RCC 7860 (cell line): ENCODE results near the gene CMTM5.
"Not testable (repeated sequence)": the region's sequence is repeated elsewhere in the genome, so short reads cannot be mapped to it uniquely, and the experiment has no call there.

Experiments used
- DNase-seq: peaks from one replicate; pipeline ENCODE4 v3.0.0-alpha.2; 2015; ENCODE audit warnings: low spot score
- FAIRE-seq: peaks from 2 replicates; lab custom pipeline; 2012; peaks lifted over from hg19 to GRCh38; lab: Jason Lieb, UNC

CMTM5 gene

DNA sequence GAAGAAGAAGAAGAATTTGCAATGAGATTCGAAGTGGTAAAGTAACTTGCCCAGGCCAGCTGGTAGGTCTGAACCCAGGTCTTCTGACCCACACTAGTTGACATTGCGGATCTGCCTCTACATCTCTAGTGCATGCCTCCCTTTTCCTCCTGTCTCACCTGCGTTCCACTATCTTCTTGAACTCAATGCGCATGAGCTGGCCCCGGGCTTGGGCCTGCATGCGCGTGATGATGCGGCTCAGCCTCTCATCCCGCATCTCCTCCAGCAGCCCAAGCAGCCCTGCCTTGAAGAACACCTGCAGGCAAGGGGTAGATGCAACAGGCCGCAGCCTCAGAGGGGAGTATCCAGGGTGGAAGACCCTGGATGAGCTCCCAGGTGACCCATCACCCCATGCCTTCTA, 19.3 kb downstream of the CMTM5 start:
- DNase-seq (no peak), FAIRE-seq (no peak)

DNA sequence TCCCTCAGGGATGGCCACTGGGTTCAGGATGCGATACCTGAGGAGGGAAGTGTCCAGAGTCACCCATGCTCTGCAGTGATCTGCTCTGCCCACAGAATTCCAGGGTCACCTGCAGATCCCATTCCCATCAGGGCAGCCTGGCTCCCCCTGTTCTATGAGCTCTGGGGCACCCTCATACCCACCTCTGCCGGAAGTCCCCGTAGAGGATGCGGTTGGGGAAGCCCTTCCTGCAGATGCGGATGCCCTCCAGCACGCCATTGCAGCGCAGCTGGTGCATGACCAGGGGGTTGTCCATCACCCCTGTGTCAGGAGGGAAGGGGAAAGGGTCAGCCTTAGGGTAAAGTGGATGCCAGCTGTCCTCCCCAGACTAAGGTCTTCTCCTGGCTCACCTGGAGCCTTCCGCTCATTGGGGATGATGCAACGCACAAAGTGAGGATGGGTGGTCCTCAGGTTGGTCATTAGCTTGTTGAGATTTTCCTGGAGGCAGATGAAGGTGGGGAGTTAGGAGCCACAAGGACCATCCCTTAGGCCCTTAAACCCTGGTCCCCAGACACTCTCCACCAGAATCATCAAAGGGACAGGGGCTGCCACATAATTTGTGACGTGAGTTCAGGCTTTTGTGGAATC, 20.0 kb downstream of the CMTM5 start:
- FAIRE-seq (no peak), DNase-seq (no peak)

DNA sequence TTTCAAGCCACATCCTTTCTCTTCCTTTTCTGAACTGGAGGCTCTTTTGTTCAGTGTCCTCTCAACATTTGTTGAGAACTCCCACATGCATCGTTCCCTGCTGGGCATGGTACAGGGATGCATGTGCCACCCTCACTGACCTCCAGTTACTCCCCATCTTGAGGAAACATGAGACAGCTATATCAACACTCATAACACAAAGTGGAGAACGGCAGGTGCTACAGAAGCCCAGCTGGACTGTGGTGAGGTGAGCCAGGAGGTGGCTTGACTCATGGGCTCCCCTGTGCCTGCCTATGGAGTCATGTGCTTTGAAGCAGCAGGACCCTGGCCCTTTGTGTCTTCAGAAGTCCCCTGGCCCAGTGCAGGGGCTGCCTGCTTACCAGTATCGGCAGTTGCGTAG, 21.5 kb downstream of the CMTM5 start:
- FAIRE-seq (no peak), DNase-seq (no peak)

DNA sequence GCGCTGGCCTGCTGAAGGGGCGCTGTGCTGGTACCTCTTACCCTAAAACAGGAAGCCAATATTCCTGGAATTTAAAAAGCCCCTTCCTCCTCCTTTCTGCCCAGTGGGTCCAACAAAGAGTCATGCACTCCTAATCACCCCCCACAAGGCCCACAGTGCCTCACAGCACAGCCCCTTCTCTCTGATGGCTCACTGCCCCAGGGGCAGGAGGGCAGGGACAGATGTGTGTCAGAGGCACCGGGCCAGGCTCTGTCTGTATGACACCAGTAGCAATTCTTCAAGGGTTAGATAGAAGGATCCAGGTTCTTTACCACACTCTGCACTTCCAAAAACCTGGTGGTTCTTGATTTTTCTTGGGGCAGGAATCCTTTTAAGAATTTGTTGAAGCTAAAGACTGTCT, 22.3 kb downstream of the CMTM5 start:
- no peak for FAIRE-seq
- DNase-seq = no peak

DNA sequence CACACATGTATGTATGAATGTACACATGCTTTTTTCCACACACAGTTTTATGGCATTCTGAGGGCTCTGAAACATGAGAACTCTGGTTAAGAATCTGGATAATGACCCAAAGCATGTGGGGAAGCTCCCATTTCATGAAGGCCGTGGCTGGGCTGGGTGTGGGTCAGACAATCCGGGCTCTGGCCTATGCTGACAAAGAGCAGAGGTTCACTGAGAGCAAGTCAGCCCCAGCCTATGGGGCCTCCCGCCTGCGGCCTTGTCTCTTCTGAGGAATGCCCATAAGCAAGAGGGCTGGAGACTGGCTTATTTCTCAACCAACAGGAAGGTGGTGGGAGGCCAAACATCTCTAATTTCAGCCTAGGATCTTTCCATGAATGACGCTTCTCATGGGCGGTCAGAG, 22.7 kb downstream of the CMTM5 start:
- FAIRE-seq = no peak
- no peak for DNase-seq

DNA sequence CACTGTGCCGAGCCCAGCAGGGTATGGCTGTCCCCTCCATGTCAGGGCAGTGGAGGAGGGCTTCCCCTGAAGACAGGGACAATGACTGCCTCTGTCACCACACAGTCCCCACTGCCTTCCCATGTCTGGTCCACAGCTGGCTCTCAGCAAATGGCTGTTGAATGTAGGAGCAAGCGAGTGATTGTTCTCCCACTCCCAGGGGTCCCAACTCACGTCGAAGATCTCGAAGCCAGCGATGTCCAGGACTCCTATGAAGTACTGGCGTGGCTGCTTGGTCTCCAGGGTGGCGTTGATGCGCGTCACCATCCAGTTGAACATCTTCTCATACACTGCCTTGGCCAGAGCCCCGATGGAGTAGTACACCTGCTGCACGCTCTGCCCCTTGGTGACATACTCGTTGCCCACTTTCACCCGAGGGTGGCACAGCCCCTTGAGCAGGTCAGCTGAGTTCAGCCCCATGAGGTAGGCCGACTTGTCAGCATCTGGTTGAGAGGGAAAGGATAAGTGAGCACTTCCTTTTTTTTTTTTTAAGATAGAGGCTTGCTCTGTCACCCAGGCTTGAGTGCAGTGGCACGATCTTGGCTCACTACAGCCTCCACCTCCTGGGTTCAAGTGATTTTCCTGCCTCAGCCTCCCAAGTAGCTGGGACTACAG, 23.8 kb downstream of the CMTM5 start:
- not testable (repeated sequence) for FAIRE-seq, DNase-seq

DNA sequence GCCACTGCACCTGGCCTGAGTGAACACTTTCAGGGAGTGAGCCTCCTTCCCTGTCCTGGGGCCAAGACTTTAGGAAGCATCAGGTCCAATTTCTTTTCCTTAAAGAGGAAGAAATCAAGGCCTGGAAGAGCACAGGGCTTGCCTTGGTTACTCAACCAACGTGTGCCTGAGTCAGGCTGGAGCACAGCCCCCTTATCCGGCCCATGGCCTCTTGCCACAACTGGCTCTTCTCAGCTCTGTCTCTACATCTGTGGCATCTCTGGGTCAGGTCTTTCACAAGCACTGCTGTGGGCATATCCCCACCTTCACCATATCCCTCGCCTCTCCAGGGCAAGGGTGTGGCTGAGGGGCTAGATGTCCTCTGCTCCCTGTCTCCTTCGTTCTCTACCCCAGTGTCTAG, 24.4 kb downstream of the CMTM5 start:
- FAIRE-seq = no peak
- no peak for DNase-seq

DNA sequence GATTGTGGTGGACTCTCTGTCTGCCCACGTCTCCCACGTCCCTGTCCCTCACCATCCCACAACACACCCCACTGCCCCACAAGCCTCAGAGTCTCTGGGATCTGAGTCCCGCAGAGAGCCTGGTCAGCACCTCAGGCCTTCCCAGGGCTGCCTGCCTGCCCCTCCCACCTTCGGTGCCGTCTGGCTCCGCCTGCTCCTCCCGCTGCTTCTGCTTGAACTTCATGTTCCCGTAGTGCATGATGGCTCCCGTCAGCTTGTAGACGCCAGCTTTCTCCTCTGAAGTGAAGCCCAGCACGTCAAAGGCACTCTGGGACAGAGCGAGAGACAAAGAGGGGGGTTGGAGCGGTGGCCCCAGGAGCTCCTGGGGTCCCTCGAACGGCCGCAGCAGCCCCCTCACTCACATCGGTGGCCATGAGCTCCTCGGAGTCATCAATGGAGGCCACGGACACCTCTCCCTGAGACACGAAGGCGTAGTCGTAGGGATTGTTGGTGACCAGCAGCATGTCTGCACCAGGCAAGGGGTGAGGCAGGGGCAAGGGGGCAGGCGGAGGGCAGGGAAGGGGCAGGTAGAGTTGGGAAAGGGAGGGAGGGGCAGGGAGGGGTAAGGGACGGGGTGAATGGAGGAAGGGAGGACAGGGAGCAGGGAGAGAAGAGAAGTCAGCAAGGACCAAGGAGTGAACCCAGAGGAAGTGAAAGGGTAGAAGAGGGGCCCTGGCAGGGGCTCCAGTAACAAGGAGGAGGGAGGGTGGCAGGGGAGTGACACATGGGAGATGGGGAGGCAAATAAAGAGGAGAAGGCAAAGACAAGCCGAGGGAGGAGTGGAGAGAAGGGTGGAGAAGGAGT, 25.7 kb downstream of the CMTM5 start:
- FAIRE-seq (no peak), DNase-seq (no peak)

DNA sequence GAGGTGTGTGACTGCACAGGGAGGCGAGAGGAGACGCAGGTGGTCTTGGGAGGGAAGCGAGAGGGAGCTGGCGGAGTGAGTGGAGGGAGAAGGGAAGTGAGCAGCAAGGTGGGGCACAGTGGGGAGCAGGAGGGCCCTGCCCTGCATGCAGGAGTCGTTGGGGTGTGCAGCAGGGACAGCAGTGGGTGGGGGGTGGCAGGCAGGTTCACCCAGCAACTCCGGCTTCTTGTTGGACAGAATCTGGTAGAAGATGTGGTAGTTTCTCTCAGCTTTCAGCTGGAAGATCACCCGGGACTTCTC, 26.2 kb downstream of the CMTM5 start:
- no peak for FAIRE-seq
- DNase-seq = no peak

DNA sequence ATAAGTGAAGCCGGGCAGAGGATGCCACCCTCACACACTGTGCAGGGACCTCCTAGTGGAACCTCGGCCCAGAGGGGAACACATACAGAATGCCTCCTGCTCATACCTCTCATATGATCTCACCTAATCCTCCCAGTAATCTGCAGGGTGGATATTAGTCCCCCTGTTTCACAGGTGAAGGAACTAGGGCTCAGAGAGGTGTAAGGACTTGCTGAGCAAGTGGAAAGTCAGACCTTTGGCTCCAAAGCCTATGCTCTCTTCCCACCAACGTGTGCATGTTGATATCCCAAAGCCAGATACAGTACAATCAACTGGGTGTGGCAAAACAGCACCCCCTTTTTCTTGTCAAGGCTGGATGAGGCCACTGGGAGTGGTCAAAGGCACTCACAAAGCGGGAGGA, 27.1 kb downstream of the CMTM5 start:
- no peak for DNase-seq
- no peak for FAIRE-seq

DNA sequence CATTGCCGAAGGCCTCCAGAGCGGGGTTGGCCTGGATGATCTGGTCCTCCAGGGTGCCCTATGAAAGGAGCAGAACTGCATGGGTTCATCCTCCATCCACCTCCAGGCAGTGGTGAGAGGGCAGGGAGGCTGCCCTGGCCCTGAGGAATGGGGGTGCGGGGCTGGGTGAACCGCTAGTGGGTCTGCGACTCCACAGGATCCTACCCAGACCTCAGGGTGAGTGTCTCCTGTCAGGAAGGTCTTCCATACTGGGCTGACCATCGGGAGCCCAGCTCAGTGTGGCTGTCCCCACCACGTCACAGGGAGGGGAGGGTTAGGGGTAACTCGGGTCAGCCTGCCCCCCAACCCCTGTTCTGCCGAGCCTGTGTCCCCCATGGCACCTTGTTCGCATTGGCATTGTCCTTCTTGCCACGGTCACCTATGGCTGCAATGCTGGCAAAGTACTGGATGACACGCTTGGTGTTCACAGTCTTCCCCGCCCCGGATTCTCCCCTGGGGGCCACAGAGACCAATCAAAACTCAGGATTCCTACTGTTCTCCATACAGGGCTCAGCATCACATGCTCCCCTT, 27.6 kb downstream of the CMTM5 start:
- FAIRE-seq (no peak), DNase-seq (no peak)

DNA sequence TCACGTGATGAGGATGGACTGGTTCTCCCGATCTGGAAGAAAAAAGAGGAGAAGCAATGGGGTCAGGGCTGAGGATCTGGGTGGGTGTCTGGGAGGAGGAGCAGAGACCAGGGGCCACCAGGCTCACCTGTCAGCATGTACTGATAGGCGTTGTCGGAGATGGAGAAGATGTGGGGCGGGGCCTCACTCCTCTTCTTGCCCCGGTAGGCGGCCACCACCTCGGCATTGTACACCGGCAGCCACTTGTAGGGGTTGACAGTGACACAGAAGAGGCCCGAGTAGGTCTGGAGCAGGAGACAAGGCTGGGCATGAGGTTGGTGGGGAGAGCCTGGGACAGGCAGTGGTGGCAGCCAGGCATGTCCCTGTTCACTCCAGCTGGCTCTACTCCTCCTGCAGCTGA, 28.2 kb downstream of the CMTM5 start:
- FAIRE-seq (no peak), DNase-seq (no peak)

DNA sequence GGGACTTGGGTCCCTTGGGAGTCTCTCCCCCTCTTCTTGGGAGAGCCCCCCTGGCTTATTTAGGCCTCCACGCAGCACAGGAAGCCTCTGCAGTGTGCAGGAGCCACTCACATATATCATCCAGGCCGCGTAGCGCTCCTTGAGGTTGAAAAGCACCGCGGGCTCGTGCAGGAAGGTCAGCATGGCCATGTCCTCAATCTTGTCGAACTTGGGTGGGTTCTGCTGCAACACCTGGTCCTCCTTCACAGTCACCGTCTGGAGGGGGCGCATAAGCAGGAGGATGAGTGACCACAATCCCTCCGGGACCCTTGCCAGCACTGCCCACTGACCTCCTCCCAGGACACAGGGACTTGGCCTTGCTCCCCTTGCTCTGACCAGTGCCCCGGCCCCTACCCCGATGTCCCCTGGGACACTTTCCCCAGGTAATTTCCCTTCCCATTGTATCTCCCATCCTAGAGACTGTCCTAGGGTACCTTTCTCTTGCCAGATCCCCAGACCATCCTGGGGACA, 28.7 kb downstream of the CMTM5 start:
- no peak for FAIRE-seq
- no peak for DNase-seq

DNA sequence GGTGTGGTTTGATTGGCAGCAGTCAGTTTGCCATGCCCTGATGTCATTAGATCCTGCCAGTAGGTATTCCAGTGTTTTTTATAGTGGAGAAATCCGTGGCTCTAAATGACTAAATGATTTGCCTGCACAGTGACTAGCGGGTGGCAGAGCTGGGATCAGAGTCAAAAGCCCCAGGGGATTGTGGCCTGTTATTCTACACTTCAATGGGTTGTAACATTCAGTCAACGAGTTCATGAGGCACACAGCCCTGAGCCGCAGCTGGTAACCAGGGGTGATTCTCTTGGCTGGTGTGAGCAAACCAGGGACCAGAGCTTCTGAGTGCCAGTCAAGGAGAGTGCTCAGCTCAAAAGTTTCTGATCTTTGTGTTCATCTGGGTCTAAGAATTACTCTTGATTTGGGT, 29.4 kb downstream of the CMTM5 start:
- DNase-seq = no peak
- FAIRE-seq = no peak

DNA sequence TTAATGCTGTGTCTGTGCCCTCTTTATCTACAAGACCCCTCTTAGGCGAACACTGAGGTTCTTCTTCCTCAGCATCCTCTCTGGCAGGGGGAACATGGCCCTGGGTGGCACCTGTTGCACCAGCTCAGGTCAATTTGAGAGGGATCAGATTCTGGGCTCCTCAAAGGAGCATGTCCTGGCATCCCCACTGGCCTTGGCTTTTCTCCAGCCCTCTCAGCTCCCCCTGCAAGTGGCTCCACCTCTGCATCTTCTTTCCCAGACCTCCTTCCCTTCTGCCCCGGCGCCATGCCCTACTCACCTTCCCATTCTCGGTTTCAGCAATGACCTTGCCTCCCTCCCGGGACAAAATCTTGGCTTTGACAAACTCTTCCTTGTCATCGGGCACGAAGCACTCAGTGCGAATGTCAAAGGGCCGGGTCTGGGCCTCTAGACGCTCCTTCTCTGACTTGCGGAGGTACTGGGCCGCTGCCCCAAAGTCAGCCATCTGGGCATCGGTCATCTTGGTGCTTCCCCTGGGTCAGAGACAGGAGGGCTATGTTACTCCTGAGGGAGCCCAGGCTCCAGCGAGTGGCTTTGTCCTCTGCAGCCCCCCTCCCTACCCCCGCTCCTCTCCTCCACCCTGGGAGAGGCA, 30.0 kb downstream of the CMTM5 start:
- FAIRE-seq (no peak), DNase-seq (no peak)

DNA sequence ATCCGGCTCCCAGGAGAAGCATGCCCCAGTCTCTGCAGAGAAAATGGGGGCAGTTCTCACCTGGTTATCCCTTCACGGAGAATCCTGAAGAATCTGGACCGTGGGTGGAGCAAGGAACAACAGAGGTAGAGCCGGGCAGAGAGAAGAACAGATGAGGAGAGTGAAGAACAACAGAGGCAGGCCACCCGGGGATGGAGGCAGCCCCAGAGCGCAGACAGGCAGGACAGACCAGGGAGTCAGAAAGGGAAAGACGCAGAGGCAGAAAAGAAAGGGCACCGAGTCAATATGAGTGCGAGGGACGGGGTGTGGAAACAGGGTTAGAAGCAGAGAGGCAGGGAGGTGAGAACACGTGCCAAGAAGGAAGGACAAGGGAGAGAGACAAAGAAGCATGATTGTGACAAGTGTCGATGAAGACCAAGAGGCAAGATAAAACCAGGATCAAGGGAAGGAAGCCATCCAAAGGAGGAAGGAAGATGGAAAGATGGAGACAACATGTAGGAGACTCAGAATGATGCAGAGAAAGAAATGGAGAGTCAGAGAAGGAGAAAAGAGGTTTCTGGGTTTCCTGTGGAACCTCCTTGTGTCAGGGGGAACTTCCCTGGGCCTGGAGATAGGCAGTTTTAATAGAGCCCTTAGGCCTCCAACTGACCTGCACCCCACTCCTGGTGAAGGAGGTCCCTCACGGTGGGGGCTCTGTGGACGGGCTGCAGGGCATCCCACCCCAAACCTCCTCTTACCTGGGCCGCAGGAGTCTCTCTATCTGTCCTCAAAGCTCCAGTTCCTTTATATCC, 30.9 kb downstream of the CMTM5 start, which contains the start of gene MYH6:
TSS of gene MYH6 (minus strand) at position 758 of the 791 bp plus-strand sequence. CDS start 1,050 bp downstream, outside the sequence.
- FAIRE-seq (no peak), DNase-seq (no peak)

DNA sequence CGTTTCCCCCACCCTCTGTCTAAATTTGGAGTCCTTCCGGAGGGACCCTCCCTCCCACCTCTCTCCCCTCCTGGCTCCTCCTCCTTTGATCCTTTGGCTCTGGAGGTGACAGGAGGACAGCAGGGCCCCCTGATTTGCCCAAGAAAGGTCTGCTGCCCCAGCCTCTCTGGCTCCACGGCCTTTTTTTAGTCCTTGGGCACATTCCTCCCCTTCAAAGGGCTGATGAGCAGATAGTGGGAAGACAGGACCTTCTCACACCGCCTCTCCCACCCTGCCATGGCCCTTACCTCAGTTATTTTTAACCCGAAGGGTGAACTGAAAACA, 31.4 kb downstream of the CMTM5 start:
- FAIRE-seq = no peak
- DNase-seq = no peak

DNA sequence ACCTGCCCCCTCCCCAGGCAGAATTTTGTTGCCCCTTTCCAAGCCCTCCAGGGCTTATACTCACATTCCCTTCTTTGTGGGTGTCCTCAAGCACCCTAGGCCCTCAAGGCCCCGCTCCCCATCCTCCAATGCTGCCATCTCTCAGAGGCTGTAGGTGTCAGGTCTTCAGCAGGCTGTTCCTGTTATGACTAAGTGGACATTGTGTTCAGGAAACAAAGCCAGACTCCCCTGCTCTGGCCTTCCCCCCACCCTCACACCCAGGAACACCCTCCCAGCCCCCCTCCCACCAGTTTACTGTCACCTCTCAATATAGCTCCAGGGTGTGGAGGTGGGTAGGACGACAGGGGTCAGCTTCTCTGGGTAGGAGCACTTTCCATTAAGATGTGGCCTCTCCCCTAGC, 32.6 kb downstream of the CMTM5 start:
- no peak for FAIRE-seq

DNA sequence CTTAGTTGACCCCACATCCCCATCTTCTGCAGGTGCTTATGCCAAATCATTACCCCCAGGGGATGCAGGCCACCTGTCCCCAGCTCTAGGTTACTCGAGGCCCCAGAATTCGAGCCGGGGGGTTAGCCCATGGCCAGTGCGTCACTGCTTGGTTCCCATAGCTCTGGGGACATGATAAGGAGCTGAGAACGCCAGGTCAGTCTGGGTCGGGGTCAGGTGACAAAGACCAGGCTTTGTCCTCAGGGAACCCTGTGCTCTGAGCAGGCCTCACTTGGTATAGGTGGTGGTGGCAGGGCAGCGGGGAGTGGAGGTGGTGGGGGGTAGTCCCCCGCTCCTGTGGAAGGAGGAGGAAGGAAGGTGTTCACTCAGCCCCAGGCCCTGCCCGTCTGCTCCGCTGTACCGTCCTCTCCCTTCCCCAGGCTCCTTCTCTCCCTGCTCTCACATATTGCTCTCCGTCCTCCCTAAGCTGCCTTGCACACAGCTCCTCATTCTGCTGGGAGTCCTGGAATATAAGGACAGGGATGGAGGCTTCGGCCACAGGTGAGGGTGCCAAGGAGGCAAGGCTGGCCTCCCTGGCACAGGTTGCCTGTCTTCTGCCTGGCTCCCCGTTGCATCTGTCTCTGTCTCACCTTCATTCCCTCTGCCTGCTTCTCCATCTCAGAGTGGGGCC, 33.3 kb downstream of the CMTM5 start:
- FAIRE-seq (no peak), DNase-seq (no peak)

More for the DNA sequence above, 32.6 kb downstream of the CMTM5 start:
- DNase-seq = no peak
